DMS 273 (cell line): Measurements from ENCODE around the gene ZNRF4.
"Not testable (repeated sequence)": the region's sequence is repeated elsewhere in the genome, so short reads cannot be mapped to it uniquely, and the experiment has no call there.

Experiments used
- DNase-seq: peaks from one replicate; lab custom pipeline; 2025; ENCODE audit not compliant: unreplicated experiment; lab: John Stamatoyannopoulos, UW

The ZNRF4 gene

DNA sequence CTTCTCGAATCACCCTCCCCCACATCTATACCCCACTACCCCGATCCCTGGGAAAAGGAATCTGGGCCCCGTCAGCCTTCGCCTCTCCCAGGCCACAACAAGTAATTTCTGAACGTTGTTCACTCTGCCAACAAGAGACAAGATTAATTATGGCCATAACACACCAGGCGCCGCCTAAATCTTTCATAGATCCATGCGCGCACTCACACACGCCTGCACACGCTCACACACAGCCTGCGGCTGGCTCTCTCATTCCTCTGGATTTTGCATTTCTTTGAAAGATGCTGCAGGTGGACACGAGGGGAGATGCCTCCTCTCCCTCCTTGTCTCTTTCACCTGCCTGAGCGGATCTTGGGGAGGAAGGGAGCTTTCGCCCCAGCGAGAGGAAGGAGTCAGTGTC is 17.1 kb downstream of the ZNRF4 start:
- DNase-seq = no peak

DNA sequence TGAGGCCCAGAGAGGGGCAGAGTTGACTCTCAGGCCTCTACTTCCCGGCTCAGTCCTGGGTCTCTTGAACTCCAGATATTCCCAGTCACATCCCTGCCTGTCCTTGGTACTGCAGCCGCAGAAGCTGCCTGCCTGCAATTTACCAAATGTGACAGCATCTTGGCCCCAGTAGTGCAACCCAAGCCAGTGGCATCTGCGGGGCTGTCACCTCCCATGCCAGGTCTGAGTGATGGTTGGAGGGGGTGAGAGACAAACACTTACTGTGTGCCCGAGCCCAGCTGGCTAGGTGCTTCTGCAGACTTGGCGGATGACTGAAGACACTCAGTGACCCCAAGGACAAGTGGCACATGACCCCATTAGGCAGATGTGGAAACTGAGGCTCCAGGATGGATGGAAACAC is 18.4 kb downstream of the ZNRF4 start:
- no peak for DNase-seq

DNA sequence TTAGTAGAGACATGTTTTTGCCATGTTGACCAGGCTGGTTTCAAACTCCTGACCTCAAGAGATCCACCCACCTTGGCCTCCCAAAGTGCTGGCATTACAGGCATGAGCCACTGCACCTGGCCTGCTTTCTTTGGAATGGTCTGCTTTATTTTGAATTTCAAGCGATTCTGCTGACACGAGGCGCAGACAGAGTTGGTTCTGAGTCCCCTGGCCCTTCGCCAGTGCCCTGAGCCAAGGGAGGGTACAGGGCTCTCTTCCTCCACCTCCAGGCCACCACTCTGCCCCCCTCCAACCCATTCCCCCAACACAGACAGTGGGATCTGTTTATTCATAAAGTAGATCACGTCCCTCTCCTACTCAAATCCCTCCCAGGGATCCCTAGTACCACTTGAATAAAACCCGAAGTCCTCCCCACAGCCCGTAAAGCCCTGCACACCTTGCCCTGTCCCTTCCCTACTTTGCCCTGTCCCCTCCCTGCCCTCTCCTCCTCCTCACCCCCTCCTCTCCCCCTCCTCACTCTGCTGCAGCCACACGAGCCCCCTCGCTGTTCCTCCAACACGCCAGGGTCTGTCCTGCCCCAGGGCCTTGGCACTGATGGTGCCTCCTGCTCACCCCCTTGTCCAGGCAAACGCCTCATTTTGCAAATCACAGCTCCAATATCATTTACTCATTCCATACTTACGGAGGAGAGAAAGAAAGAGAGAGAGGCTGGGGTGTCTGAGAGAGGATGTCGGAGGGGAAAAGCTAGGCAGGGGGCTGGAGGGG is 22.4 kb downstream of the ZNRF4 start:
- DNase-seq = no peak

DNA sequence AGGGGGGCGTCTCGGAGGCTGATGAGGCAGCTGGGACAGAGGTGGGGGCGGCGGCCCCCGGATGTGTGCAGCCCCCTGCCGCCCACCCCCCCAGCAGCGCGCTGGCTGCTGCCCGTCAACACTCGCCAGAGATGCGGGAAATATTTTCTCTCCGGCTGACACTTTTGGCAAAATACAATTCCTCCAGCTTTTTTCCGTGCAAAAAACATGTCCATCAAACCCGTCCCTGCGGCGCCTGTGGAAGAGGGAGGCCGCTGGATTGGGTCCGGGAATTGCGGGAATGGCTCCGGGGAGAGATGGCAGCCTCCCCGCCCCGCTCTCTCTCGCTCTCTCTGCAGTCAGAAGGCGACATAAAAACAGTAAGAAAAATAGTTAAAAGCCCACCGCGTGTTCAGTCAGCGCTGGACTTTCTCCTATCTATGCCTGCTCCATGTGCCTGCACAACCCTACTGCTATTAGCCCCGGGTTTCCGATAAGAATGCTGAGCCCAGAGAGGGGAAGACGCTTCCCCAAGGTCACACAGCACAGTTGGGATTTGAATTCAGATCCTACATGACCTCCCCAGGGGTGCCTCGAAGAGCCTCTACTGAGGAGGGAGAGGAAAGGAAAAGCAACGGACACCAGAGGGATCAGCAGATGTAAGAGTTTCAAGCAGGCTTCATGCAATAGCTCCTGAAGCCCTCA is 23.2 kb downstream of the ZNRF4 start:
- peak; percentile 41 for DNase-seq

DNA sequence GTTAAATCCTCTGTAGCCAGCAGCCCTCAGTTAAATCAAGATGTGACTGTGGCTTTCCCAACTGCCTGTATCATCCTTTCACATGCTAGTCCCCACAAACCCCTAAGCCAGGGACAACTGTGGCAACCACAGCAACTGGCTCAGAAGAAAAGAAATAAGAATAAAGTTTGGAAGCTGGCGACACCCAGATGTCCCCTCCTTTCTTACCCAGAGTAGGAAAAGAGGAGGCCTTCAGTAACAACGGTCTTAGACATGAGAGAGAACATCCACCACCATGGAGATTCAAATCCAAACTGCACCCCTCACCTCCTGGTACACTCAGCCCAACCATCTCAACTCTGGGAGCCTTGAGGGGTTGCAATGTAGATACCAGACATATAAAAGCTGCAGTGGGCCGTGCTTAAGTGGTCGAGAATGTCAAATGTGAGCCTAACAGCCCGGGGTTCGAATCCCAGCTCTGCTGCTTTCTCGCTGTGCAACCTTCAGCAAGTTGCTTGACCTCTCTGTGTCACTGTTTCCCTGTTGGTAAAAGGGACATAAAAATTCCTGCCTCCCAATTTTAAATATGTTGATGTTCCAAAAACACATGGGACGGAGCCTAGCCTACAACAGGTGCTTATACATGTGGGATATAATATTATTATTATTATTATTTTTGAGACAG is 23.8 kb downstream of the ZNRF4 start:
- no peak for DNase-seq

DNA sequence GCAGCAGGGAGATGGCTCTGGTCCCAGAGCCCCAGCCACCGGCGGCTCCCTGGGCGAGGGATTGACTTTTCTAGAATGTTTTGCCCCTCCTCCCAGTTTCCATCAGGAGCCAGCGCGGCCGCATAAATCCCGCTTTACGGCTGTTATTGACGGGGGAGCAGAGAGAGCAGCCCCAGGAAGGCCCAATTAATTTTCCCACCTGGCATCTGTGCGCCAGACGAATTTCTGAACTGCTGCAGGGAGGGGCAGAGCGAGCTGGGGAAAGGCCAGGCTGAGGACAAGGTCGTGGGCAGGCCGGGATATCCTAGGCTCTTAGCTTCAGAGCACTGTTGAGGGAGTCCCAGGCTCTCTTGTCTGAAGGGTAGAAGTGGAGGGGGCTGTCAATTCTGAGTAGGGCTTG is 24.7 kb downstream of the ZNRF4 start:
- peak; percentile 93 for DNase-seq

DNA sequence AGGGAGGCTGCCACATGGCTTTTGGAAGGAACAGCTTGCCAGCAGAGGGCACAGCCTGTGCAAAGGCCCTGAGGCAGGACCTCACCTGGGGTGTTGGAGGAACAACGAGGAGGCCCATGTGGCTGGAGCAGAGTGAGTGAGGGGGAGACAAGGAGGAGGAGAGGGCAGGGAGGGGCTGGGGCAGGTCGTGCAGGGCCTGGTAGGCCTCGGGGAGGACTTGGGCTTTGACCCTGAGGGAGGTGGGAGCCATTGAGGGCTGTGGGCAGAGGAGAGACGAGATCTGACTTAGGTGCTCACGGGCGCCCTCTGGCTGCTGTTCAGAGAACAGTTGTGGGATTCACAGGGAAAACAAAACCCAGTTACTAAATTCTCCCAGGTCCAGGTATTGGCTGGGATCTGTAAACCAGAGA is 25.2 kb downstream of the ZNRF4 start:
- peak; percentile 72 for DNase-seq

DNA sequence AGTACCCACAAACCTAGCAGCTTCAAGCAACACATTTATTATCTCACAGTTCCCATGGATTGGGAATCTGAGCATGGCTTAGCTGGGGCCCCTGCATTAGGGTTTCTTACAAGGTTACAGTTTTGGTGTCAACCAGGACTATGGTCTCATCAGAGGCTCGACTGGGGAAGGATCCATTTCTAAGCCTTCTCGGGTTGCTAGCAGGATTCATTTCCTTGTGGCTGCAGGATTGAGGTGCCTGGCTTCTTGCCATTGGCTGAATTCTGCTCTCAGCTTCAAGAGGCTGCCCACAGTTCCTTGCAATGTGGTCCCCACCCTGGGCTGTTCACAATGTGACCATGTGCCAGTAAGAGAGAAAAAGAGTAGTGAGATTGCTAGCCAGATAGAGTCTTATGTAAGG is 26.7 kb downstream of the ZNRF4 start:
- no peak for DNase-seq

DNA sequence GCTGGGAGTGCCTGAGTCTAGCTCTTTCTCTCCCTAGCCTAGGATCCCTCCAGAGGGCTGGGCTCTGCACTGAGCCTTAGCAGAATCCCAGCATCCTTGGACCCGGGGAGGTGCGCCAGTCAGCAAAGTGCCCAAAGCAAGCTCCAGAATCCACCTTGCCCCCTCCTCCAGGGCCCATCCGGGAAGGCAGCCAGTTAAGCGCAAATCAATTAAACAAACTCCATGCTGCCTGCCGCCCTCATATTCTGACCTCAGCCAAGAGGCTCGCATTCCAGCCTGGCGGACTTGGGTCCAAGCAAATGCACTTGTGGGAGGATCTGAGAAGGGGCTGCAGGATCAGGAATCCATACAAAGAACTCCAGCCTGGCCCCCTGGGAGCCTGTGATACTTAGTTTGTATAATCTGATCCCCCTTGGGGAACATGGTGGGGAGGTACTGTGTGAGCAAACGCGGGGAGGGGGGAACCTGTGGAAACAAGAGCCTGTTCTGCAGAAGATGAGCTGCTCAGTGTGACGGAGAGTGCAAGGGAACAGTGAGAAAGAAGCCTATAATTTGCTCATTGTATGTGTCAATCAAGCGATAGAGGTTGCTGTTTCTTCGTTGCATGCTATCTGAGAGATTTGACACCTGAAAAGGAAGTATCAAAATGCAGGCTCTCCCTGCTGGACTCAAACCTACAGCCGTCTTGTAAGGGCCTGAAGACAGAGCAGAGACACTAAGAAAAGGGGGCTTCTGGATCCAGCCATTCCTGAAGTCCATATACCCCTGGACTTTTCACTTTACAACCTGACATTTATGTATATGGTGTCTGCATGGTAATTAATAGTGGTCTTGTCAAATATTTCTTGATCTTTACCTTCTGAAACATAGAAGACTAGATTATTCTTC is 29.4 kb downstream of the ZNRF4 start:
- peak; percentile 67 for DNase-seq

DNA sequence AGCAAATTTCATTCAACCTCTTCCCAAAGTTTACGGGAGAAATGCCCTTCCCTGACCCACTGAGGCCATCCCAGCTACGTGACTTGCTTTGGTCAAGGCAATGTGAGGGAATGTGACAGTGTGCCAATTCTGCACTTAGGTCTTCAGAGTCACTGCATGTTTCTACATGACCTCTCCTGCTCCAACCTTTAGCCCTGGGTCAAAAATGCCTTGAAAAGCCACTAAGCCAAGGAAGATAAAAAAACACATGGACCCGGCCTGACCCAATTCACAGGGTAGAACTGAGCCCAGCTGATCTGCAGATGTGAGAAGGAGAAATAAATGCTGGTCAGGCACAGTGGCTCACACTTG is 30.0 kb downstream of the ZNRF4 start:
- no peak for DNase-seq

DNA sequence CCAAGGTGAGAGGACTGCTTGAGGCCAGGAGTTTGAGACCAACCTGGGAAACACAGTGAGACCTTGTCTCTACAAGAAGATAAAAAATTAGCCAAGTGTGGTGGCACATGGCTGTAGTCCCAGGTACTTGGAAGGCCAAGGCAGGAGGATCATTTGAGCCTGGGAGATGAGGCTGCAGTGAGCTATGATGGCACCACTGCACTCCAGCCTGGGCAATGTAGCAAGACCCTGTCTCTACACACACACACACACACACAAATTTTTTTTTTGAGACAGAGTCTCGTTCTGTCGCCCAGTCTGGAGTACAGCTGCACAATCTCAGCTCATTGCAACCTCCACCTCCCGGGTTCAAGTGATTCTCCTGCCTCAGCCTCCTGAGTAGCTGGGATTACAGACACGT is 30.4 kb downstream of the ZNRF4 start:
- DNase-seq = not testable (repeated sequence)

DNA sequence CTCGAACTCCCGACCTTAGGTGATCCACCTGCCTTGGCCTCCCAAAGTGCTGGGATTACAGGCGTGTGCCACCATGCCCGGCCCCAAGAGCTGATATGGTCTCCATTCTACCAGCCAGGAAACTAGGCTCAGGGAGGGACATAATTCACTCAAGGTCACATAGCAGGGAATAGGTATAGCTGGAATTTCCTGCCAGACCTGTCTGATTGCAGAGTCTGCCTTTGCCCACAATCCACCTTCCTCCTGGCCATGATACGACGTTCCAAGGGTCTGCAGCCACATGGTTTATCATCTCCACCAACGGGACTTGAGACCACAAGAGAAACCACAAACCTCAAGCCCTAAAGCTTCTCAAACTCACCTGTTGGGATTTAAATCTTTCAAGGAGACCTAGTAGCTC is 32.0 kb downstream of the ZNRF4 start:
- no peak for DNase-seq

DNA sequence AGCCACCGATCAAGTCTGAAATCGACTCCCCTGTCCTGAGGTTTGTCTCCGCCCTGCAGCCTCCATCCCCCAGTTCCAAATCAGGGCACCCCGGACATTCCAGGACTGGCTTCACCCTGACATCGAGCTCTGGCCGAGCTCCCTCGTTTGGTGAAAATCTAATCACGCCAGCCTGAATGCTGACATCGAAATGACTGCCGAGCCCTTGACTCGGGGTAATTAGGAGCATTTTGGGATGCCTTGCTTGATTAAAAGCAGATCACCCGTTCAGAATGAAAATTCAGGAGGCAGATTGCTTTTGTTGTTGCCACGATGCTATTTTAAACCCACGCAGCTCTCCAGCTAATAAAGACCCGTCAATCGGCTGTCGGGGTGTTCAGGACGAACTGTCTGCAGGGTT is 34.3 kb downstream of the ZNRF4 start:
- DNase-seq = no peak

DNA sequence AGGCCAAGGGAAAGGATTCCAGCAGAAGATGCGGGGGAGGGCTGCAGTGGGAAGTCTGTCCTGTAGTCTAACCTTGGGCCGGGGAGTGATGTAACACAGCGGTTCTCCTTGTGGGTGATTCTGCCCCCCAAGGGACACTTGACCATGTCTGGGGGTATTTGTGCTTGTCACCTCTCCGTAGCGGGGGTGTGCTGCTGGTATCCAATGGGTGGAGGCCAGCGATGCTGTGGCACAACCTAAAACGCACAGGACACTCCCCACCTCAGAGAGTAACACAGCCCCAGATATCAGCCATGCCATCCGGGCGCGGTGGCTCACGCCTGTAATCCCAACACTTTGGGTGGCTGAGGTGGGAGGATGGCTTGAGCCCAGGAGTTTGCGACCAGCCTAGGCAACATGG is 36.3 kb downstream of the ZNRF4 start:
- no peak for DNase-seq

DNA sequence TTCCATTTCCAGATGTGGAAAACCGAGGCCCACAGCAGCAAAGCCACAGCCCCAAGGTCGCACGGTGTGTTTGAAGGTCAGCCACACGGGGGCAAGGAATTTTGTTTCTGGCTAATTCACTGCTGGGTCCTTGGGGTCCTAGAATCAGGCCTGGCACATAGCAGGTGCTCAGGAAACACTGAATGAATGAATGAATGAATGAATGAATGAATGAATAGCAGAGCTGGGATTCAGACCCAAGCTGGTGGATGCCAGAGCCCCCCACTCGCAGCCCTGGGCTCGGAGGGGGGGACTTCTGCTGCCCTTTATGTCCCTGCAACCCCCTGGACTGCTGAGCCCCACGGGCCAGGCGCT is 37.0 kb downstream of the ZNRF4 start:
- no peak for DNase-seq

DNA sequence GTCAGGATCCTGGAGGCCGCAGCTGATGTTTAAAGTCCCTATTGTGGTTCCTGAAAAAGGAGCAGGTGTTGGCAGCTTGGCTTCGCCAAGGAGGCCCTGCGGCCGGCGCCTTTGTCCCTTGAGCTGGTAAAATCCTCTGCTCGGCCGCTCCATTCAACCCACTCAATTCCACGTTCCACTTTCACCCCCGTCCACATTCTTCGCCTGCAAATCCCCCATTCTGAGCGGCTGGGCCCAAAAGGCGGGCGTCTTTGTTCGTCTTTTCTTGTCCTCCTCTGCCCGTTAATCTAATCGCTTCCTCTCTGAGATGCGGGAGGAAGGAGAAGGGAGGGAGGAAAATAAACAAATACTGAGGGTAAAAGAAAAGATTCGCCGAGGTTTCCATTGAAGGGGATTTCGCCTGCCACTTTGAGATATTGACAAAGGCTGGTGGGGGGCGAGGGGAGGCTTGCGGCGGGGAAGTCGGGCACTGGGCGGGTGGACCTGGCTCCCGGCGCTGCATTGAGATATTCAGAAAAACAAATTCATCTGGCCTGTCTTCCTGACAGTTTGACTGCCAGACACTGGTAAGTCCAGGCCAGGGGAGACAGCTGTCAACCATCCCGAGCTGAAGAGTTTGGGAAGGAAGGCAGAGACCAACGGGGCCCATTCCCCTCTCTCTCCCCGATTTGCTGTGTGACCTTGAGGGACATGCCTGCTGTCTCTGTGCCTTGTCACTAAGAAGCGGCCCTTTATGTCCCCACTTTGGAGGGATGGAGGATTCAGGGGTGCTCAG is 37.6 kb downstream of the ZNRF4 start:
- DNase-seq = no peak

DNA sequence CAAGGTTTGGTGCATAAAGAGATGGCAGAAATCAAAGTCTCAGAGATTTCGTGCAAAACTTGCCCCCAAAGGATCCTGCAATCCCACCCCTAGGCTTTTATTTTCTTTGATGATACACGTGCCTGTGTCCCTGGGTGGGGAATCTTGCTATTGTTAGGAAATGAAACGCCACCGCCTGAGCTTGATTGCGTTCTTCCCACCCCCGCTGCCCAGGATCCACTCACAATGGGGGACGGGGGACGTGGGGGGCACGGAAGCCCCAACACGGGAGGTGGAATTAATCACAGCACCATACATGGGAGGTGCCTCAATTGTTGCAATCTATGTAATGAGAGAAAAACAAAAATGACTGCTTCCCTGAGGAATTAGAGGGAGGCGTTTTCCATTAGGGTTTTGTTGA is 39.6 kb downstream of the ZNRF4 start:
- DNase-seq = no peak

DNA sequence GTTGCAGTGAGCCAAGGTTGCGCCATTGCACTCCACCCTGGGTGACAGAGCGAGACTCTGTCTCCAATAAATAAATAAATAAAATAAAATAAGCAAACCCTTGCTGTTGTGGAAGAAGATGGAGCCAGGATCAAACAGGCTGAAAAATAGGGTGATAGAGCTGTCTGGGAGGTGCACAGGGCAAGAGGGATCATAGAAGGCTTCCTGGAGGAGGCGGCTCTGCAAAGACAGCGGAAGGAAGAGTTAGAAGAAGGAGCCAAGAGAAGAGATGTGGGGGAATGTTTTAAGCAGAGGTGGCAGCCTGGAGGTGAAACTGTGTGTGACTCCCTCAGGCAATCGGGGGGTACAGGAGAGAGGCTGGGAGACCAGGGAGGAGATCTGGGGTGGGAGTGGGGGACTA is 40.6 kb downstream of the ZNRF4 start:
- no peak for DNase-seq

DNA sequence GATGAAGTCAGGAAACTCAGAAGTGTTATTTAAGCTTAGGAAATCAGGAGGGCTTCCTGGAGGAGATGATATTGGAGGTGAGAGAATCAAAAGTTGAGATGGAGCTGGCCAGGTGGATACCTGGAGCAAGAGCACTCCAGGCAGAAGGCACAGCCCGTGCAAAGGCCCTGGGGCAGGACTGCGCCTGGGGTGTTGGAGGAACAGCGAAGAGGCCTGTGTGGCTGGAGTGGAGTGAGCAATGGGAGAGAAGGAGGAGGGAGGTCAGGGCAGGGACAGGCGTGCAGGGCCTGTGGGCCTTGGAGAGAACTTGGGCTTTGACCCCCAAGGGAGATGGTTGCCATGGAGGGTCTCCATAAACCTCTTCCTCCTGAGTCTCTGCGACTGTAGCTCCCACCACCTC is 42.1 kb downstream of the ZNRF4 start:
- no peak for DNase-seq

DNA sequence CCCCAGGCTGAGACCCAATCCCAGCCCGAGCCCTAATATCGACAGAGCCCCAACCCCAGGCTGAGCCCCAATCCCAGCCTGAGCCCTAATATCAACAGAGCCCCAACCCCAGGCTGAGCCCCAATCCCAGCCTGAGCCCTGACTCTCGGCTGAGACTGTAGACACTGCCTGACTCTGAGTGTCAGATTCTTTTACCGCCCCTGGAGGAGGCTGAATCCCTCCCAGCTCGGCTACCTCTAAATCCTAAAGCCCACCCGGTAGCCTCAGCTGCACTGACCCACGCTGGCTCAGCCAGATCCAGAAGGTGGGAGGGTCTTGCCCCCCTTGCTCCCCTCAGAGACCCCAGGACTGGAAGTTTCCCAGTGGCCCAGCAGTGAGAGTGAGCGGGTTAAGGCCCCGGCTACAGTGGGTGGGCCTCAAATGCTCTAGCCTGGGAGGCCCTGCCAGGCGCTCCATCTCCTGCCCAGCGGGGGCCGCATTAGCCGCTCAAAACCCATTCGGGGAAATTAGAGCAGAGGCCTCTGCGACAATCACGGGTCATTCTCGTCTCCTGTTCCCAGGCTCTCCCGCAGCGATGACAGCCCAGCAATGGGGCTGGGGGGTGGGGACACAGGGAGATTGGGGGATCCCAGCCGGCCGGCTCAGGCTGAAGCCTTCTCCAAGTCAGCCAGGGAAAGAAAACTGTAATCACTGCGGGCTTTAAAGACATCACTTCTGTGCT is 43.8 kb downstream of the ZNRF4 start:
- no peak for DNase-seq
